Gastroesophageal sphincter (tissue), 4 donors: ENCODE data around the gene HSBP1L1. TPM values are rescaled to one million over a fixed set of nuclear protein-coding genes. Genes with fewer than 3 reads are reported as not detected.

Source experiments
- ATAC-seq: fragments of 150-250 bp; one replicate; pipeline ENCODE4 v1.9.1; 2016; ENCODE audit warnings: mild to moderate bottlenecking, moderate library complexity
- H3K27ac ChIP-seq, 4 donors: fragments of 200-600 bp; sonication (generic) in 3 of 4; 1 replicate in 3 of 4; 2 replicates in 1 of 4; pipeline ENCODE4 v1.5.1; 2016 to 2019
- H3K27me3 ChIP-seq: fragments of 200-600 bp; sonication (generic); one replicate; pipeline ENCODE4 v1.5.1; 2019
- H3K36me3 ChIP-seq, 2 donors: fragments of 200-600 bp; sonication (generic); one replicate each; pipeline ENCODE4 v1.5.1; 2019; ENCODE audit warnings: control low read depth in 1 of 2
- H3K4me1 ChIP-seq, 3 donors: fragments of 200-600 bp; sonication (generic); 1 replicate in 2 of 3; 2 replicates in 1 of 3; pipeline ENCODE4 v1.5.1; 2016 to 2019; ENCODE audit warnings: control low read depth in 2 of 3
- H3K4me3 ChIP-seq, 2 donors: fragments of 200-600 bp; sonication (generic); one replicate each; pipeline ENCODE4 v1.5.1; 2019; ENCODE audit warnings: mild to moderate bottlenecking in 1 of 2, moderate library complexity in 1 of 2
- H3K9me3 ChIP-seq, 3 donors: fragments of 200-600 bp; sonication (generic); one replicate each; pipeline ENCODE4 v1.5.1; 2017 to 2019; ENCODE audit warnings: control low read depth in 2 of 3
- CTCF ChIP-seq, 4 experiments: fragments of 200-600 bp in 2 of 4; fragments of 450-650 bp in 2 of 4; sonication (generic) in 1 of 4; IDR thresholded peaks; one replicate each; pipeline ENCODE4 v1.5.1; 2017 to 2019; ENCODE audit warnings: antibody characterized with exemption in 4 of 4, mild to moderate bottlenecking in 2 of 4, moderate library complexity in 2 of 4
- EP300 ChIP-seq: sonication (generic); formaldehyde crosslinking; IDR thresholded peaks from one replicate; pipeline ENCODE4 v1.6.1; 2017; ENCODE audit warnings: antibody characterized with exemption, mild to moderate bottlenecking
- POLR2A ChIP-seq, 2 donors: fragments of 450-650 bp; IDR thresholded peaks; one replicate each; pipeline ENCODE4 v1.6.1; 2017; ENCODE audit warnings: antibody characterized with exemption in 2 of 2, mild to moderate bottlenecking in 2 of 2, moderate library complexity in 1 of 2
- POLR2AphosphoS5 ChIP-seq: sonication (generic); formaldehyde crosslinking; IDR thresholded peaks from one replicate; pipeline ENCODE4 v1.6.1; 2017; ENCODE audit warnings: antibody characterized with exemption
- WGBS, 2 donors: methylation state at CpG; one replicate each; pipeline ENCODE4 v1.1.5; 2018; ENCODE audit warnings: low coverage in 1 of 2; 5-methylcytosine and 5-hydroxymethylcytosine counted together
- total RNA-seq, 4 donors: library from RNA; depleted of rRNA; stranded (reverse); fragments of >200 nt; gene quantifications; one replicate each; pipeline ENCODE4 v1.1.0, GENCODE V29; 2016

HSBP1L1 gene
- total RNA-seq, 4 donors from 2014 or later, result 3.2 to 23.8 (median 12.4) TPM

- peaks cover 0 to 73% of the 10 kb centered on the region in 2 donors for H3K36me3 ChIP-seq
- 90% methylated on average over 8 to 14 of the region's 17 CpGs for WGBS, 2 donors
These were observed 6.9 kb downstream of the HSBP1L1 start for GRCh38 chr18:79971211-79971952.

GRCh38 chr18:79971986-79972385, 7.5 kb downstream of the HSBP1L1 start:
- peaks cover 0 to 75% of the 10 kb centered on the region in 2 donors for H3K36me3 ChIP-seq
- H3K9me3 ChIP-seq, result no peaks in the 10 kb centered on the region
- no peak overlapping the region for H3K27ac ChIP-seq
- no peak for ATAC-seq
- H3K4me3 ChIP-seq, result no peak overlapping the region
- 58 to 78% methylated on average over 2 to 6 of the region's 9 CpGs for WGBS, 2 donors
- H3K27me3 ChIP-seq, result no peaks in the 10 kb centered on the region
- TF ChIP-seq POLR2A (IDR thresholded peaks at IDR 0.05), result no peak
- no peak for TF ChIP-seq EP300
- TF ChIP-seq CTCF (IDR thresholded peaks at IDR 0.05), result no peak
- TF ChIP-seq POLR2AphosphoS5, result no peak
- peaks cover 0 to 6% (median 0%) of the 10 kb centered on the region in 3 donors for H3K4me1 ChIP-seq

More at GRCh38 chr18:79971211-79971952, 6.9 kb downstream of the HSBP1L1 start:
- no peak for ATAC-seq
- TF ChIP-seq POLR2AphosphoS5 (no peak), CTCF (IDR thresholded peaks at IDR 0.05) (no peak), EP300 (no peak), POLR2A (IDR thresholded peaks at IDR 0.05) (no peak)
- Histone ChIP-seq H3K9me3 (no peaks in the 10 kb centered on the region), H3K4me3 (no peak overlapping the region), H3K27ac (no peak overlapping the region), H3K4me1 (peaks cover 0 to 6% (median 0%) of the 10 kb centered on the region in 3 donors), H3K27me3 (no peaks in the 10 kb centered on the region)

- TF ChIP-seq POLR2A (IDR thresholded peaks at IDR 0.05) (no peak), EP300 (no peak), CTCF (IDR thresholded peaks at IDR 0.05) (no peak), POLR2AphosphoS5 (no peak)
- Histone ChIP-seq H3K4me1 (peaks cover 0 to 6% (median 0%) of the 10 kb centered on the region in 3 donors), H3K27ac (no peak overlapping the region), H3K36me3 (peaks cover 0 to 70% of the 10 kb centered on the region in 2 donors), H3K4me3 (no peak overlapping the region), H3K9me3 (no peaks in the 10 kb centered on the region), H3K27me3 (no peaks in the 10 kb centered on the region)
- 86 to 92% methylated on average over 1 to 2 of the region's 3 CpGs for WGBS, 2 donors
- ATAC-seq, result no peak
These were observed 8.3 kb downstream of the HSBP1L1 start for GRCh38 chr18:79972720-79973119.

GRCh38 chr18:79973517-79973916, 9.1 kb downstream of the HSBP1L1 start:
- Histone ChIP-seq H3K27ac (no peak overlapping the region), H3K36me3 (peaks cover 0 to 68% of the 10 kb centered on the region in 2 donors), H3K4me3 (no peak overlapping the region), H3K4me1 (peaks cover 0 to 3% (median 0%) of the 10 kb centered on the region in 3 donors), H3K9me3 (no peaks in the 10 kb centered on the region), H3K27me3 (no peaks in the 10 kb centered on the region)
- WGBS, 2 donors, result 86 to 95% methylated on average over 8 to 16 of the region's 16 CpGs
- ATAC-seq, result no peak
- TF ChIP-seq POLR2AphosphoS5 (no peak), POLR2A (IDR thresholded peaks at IDR 0.05) (no peak), EP300 (no peak), CTCF (IDR thresholded peaks at IDR 0.05) (no peak)
